OCI-LY1 (cell line): ENCODE measurements around the gene CDC45.

ENCODE experiments used
- H2AFZ ChIP-seq: fragments of 200-600 bp; sonication (generic), shearing (Covaris generic); 2 replicates; pipeline ENCODE4 v1.6.0; 2014; ENCODE audit warnings: antibody characterized with exemption, mild to moderate bottlenecking, low read length
- H3F3A ChIP-seq: fragments of 200-600 bp; sonication (generic), shearing (Covaris generic); 2 replicates; pipeline ENCODE4 v1.6.0; 2014; ENCODE audit warnings: mild to moderate bottlenecking, antibody characterized with exemption, low read length, moderate library complexity; ENCODE audit not compliant: insufficient read depth
- H3K27ac ChIP-seq: fragments of 200-600 bp; sonication (generic); 2 replicates; pipeline ENCODE4 v1.5.1; 2014; ENCODE audit warnings: low read length, mixed run types, mild to moderate bottlenecking, low read depth; ENCODE audit not compliant: poor library complexity, severe bottlenecking
- H3K27me3 ChIP-seq: fragments of 200-600 bp; sonication (generic); 2 replicates; pipeline ENCODE4 v1.6.0; 2014; ENCODE audit warnings: antibody characterized with exemption, mild to moderate bottlenecking, low read length, moderate library complexity; ENCODE audit not compliant: insufficient read depth
- H3K36me3 ChIP-seq: fragments of 200-600 bp; sonication (generic); 2 replicates; pipeline ENCODE4 v1.6.1; 2014; ENCODE audit warnings: mild to moderate bottlenecking, antibody characterized with exemption, low read length, moderate library complexity, mixed read lengths; ENCODE audit not compliant: insufficient read depth
- H3K4me1 ChIP-seq: fragments of 200-600 bp; sonication (generic); 2 replicates; pipeline ENCODE4 v1.5.1; 2014; ENCODE audit warnings: mild to moderate bottlenecking, low read length, moderate library complexity; ENCODE audit not compliant: insufficient read depth, severe bottlenecking
- H3K4me2 ChIP-seq: fragments of 200-600 bp; sonication (generic), shearing (Covaris generic); 2 replicates; pipeline ENCODE4 v1.6.1; 2014; ENCODE audit warnings: low read length
- H3K4me3 ChIP-seq: fragments of 200-600 bp; sonication (generic); 2 replicates; pipeline ENCODE4 v1.5.1; 2014; ENCODE audit warnings: low read length, low read depth, mild to moderate bottlenecking, mixed read lengths; ENCODE audit not compliant: poor library complexity, severe bottlenecking
- H3K79me2 ChIP-seq: fragments of 200-600 bp; shearing (Covaris generic); 2 replicates; pipeline ENCODE4 v1.6.1; 2016; ENCODE audit warnings: mixed run types, low read length, mixed read lengths; ENCODE audit not compliant: insufficient read depth
- H3K9ac ChIP-seq: fragments of 200-600 bp; sonication (generic), shearing (Covaris generic); 2 replicates; pipeline ENCODE4 v1.6.1; 2014; ENCODE audit warnings: mild to moderate bottlenecking, low read length, mixed read lengths
- H3K9me2 ChIP-seq: fragments of 200-600 bp; sonication (generic), shearing (Covaris generic); 2 replicates; pipeline ENCODE4 v1.6.1; 2014; ENCODE audit warnings: low read depth, mild to moderate bottlenecking, low read length, mixed read lengths
- H3K9me3 ChIP-seq: fragments of 200-600 bp; shearing (Covaris generic); 2 replicates; pipeline ENCODE4 v1.6.1; 2014; ENCODE audit warnings: low read length, mixed read lengths
- H4K20me1 ChIP-seq: fragments of 200-600 bp; sonication (generic), shearing (Covaris generic); 2 replicates; pipeline ENCODE4 v1.6.0; 2016; ENCODE audit warnings: mild to moderate bottlenecking, low read length; ENCODE audit not compliant: insufficient read depth
- EZH2 ChIP-seq: fragments of 200-600 bp; sonication (generic), shearing (Covaris generic); IDR thresholded peaks from 2 replicates; pipeline ENCODE4 v1.8.0; 2017; ENCODE audit warnings: borderline replicate concordance, mixed run types, mild to moderate bottlenecking, antibody characterized with exemption, low read length, moderate library complexity, mixed read lengths
- TF ChIP-seq, protein P1 (sequence below): fragments of 200-600 bp; sonication (generic), shearing (Covaris generic); IDR thresholded peaks from 2 replicates; pipeline ENCODE4 v1.5.1; 2017; ENCODE audit warnings: mild to moderate bottlenecking, antibody characterized with exemption, low read length, moderate library complexity, mixed read lengths

Gene CDC45

DNA sequence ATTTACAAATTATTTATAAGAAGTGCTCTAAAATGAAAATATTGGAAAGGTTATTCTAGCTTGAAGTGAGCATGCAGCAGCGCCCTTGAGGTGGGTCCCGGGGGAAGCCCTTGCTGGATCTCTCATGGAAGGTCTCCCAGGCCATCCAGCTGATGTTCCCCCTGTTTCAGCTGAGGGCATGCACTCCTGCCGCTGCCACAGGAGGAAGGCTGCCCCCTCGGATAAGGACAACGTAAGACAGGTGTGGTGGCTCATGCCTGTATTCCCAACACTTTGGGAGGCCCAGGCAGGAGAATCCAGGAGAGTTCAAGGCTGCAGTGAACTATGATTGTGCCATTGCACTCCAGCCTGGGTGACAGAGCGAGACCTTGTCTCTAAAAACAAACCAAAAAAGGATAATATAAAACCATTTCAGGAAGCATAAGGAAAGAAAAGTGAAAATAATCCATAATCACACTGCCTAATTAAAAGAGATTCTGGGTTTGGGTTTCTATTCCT is 15.0 kb downstream of the CDC45 start:
- Histone ChIP-seq H3K27ac (no peak overlapping the region), H3K4me3 (no peak overlapping the region), H3K27me3 (no peaks in the 10 kb centered on the region), H4K20me1 (no peaks in the 10 kb centered on the region), H3K9ac (no peak overlapping the region), H3K4me1 (no peaks in the 10 kb centered on the region), H3K36me3 (peaks cover 79% of the 10 kb centered on the region), H3K4me2 (no peak overlapping the region), H3K9me2 (no peaks in the 10 kb centered on the region), H3K9me3 (no peaks in the 10 kb centered on the region), H3K79me2 (no peaks in the 10 kb centered on the region), H2AFZ (no peak overlapping the region), H3F3A (no peaks in the 10 kb centered on the region)
- TF ChIP-seq, protein P1, sequence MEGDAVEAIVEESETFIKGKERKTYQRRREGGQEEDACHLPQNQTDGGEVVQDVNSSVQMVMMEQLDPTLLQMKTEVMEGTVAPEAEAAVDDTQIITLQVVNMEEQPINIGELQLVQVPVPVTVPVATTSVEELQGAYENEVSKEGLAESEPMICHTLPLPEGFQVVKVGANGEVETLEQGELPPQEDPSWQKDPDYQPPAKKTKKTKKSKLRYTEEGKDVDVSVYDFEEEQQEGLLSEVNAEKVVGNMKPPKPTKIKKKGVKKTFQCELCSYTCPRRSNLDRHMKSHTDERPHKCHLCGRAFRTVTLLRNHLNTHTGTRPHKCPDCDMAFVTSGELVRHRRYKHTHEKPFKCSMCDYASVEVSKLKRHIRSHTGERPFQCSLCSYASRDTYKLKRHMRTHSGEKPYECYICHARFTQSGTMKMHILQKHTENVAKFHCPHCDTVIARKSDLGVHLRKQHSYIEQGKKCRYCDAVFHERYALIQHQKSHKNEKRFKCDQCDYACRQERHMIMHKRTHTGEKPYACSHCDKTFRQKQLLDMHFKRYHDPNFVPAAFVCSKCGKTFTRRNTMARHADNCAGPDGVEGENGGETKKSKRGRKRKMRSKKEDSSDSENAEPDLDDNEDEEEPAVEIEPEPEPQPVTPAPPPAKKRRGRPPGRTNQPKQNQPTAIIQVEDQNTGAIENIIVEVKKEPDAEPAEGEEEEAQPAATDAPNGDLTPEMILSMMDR = no peak
- TF ChIP-seq EZH2 = no peak

- no peaks in the 10 kb centered on the region for H3K9me2 ChIP-seq
- H3K27ac ChIP-seq = no peak overlapping the region
- H3K4me2 ChIP-seq = no peak overlapping the region
- H3K36me3 ChIP-seq = peaks cover 80% of the 10 kb centered on the region
- H3K4me1 ChIP-seq = no peaks in the 10 kb centered on the region
- no peak overlapping the region for H3K4me3 ChIP-seq
- H3K79me2 ChIP-seq = no peaks in the 10 kb centered on the region
- no peaks in the 10 kb centered on the region for H4K20me1 ChIP-seq
- no peaks in the 10 kb centered on the region for H3F3A ChIP-seq
- H3K9ac ChIP-seq = no peak overlapping the region
- H3K27me3 ChIP-seq = no peaks in the 10 kb centered on the region
- no peaks in the 10 kb centered on the region for H3K9me3 ChIP-seq
- H2AFZ ChIP-seq = no peak overlapping the region
- TF ChIP-seq EZH2 = no peak
- TF ChIP-seq, protein P1 = peak; percentile 10; the same call in 1 of the 2 replicates
Measured at GRCh38 chr22:19495562-19496323, 16.0 kb downstream of the CDC45 start.

- Histone ChIP-seq H2AFZ (no peak overlapping the region), H3K27me3 (no peaks in the 10 kb centered on the region), H3F3A (no peaks in the 10 kb centered on the region), H3K36me3 (peaks cover 77% of the 10 kb centered on the region), H3K79me2 (no peaks in the 10 kb centered on the region), H3K9me2 (no peaks in the 10 kb centered on the region), H3K9ac (no peak overlapping the region), H4K20me1 (no peaks in the 10 kb centered on the region), H3K4me1 (no peaks in the 10 kb centered on the region), H3K4me3 (no peak overlapping the region), H3K4me2 (no peak overlapping the region), H3K27ac (no peak overlapping the region), H3K9me3 (no peaks in the 10 kb centered on the region)
- TF ChIP-seq, protein P1 = no peak
- TF ChIP-seq EZH2 = no peak
Measured at GRCh38 chr22:19496324-19496630, 16.6 kb downstream of the CDC45 start.
